A673 (cell line): ENCODE results near the gene CAMSAP1. TPM values are rescaled to one million over a fixed set of nuclear protein-coding genes. Genes with fewer than 3 reads are reported as not detected.
A peak's percentile ranks its signal among the peaks of the same experiment; 100 is the strongest.

Source experiments
- BruUV-seq: library from RNA; stranded (reverse); fragments of 400-500 nt; replicated peaks from 2 replicates; lab custom pipeline; 2021; lab: Mats Ljungman, UMichigan
- CTCF ChIA-PET: fragments of 300-600 bp; sonication (Branson Sonifier 250); formaldehyde crosslinking; loops from one replicate; lab custom pipeline; 2022; ENCODE audit warnings: antibody characterized with exemption; lab: Charles Lee
- POLR2A ChIA-PET: fragments of 300-600 bp; sonication (Branson Sonifier 250); formaldehyde crosslinking; loops from one replicate; lab custom pipeline; 2022; ENCODE audit warnings: antibody characterized with exemption; ENCODE audit not compliant: low non-redundant PET; lab: Charles Lee
- DNase-seq: peaks from one replicate; pipeline ENCODE4 v3.0.0-alpha.2; 2015; ENCODE audit warnings: low spot score
- H3K27ac ChIP-seq: fragments of 200-600 bp; sonication (generic); 2 replicates; pipeline ENCODE4 v1.5.1; 2016; ENCODE audit warnings: mixed run types, low read depth, mild to moderate bottlenecking, mixed read lengths, antibody characterized with exemption, low read length; ENCODE audit not compliant: poor library complexity, severe bottlenecking
- H3K27me3 ChIP-seq: fragments of 200-600 bp; sonication (generic); replicated peaks from 2 replicates; pipeline ENCODE4 v1.6.1; 2017; ENCODE audit warnings: mixed run types, low read depth, mild to moderate bottlenecking, mixed read lengths, antibody characterized with exemption, low read length; ENCODE audit not compliant: insufficient read depth, poor library complexity
- H3K36me3 ChIP-seq: fragments of 200-600 bp; sonication (generic); 2 replicates; pipeline ENCODE4 v1.6.1; 2016; ENCODE audit warnings: mixed run types, mild to moderate bottlenecking, mixed read lengths, antibody characterized with exemption, low read length; ENCODE audit not compliant: insufficient read depth, poor library complexity, severe bottlenecking
- H3K4me1 ChIP-seq: fragments of 200-600 bp; sonication (generic); 2 replicates; pipeline ENCODE4 v1.6.1; 2017; ENCODE audit warnings: mixed run types, mild to moderate bottlenecking, mixed read lengths, antibody characterized with exemption, low read length; ENCODE audit not compliant: insufficient read depth, poor library complexity, severe bottlenecking
- H3K4me3 ChIP-seq: fragments of 200-600 bp; sonication (generic); 2 replicates; pipeline ENCODE4 v1.5.1; 2016; ENCODE audit warnings: low read depth, mixed run types, mild to moderate bottlenecking, mixed read lengths, low read length; ENCODE audit not compliant: poor library complexity, severe bottlenecking
- H3K9me3 ChIP-seq: fragments of 200-600 bp; sonication (generic); 2 replicates; pipeline ENCODE4 v1.6.1; 2016; ENCODE audit warnings: mixed run types, low read depth, mild to moderate bottlenecking, mixed read lengths, antibody characterized with exemption, low read length; ENCODE audit not compliant: poor library complexity, severe bottlenecking
- EZH2 ChIP-seq: fragments of 200-600 bp; sonication (generic); IDR thresholded peaks from 2 replicates; pipeline ENCODE4 v1.6.1; 2017; ENCODE audit warnings: borderline replicate concordance, low read depth, mild to moderate bottlenecking, mixed read lengths, antibody characterized with exemption, low read length; ENCODE audit not compliant: poor library complexity, severe bottlenecking
- intact Hi-C: fragments of 100-400 bp; cut with micrococcal nuclease; formaldehyde crosslinking; loops from one replicate; pipeline ENCODE4 v1.10.0; 2022; ENCODE audit not compliant: unreplicated experiment
- total RNA-seq: library from RNA; stranded (reverse); gene quantifications from 2 replicates; pipeline ENCODE4 v1.2.3, GENCODE V29; 2021
- TF ChIP-seq, protein P1 (sequence below): fragments of 300-800, 200-600 bp; sonication (generic); conservative IDR thresholded peaks from 2 replicates; pipeline ENCODE4 v1.5.1; 2017; ENCODE audit warnings: low read depth, mild to moderate bottlenecking, antibody characterized with exemption, low read length, moderate library complexity, mixed read lengths

Gene CAMSAP1
- total RNA-seq, 1 experiment from 2014 or later: 52.3 TPM

DNA sequence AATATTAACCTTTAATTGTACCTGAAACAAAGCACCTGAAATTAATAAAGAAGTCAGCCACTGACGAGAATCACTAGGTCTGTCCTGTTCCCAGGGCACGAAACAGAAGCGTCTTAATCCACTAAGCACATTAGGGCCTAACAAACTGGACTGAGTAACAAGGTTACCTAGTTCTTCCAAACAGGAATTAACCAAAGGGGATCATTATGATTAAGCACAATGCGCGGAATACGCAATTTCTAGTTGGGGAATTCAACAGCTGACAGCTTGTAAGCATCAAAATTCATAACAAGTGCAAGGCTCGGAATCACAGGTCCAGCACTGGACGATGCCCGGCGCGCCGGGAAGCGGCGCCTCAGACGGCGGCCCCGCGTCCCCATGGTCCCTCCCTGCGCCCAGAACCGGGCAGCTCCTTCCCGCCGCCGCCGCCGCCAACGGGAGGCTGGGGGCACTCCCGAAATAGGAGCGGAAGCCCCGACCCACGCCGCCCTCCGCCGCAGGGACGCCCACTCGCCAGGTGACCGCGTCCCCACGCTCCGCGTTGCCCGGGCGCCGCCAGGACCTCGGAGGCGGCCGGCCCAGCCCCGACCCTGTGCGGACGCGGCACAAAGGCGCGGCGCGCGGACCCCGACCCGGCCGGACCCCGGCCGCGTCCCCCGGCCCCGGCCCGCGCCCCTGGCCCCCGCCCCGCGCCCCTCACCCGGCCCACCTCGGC lies 898 bp downstream of the CAMSAP1 start:
- Histone ChIP-seq H3K27ac (peak overlapping the region; percentile 64), H3K36me3 (peaks cover 16% of the 10 kb centered on the region), H3K9me3 (peaks cover 4% of the 10 kb centered on the region), H3K4me3 (peak overlapping the region; percentile 67), H3K4me1 (peaks cover 15% of the 10 kb centered on the region), H3K27me3 (no peaks in the 10 kb centered on the region)
- intact Hi-C loops: no loop called here
- no peak for TF ChIP-seq EZH2
- TF ChIP-seq, protein P1, sequence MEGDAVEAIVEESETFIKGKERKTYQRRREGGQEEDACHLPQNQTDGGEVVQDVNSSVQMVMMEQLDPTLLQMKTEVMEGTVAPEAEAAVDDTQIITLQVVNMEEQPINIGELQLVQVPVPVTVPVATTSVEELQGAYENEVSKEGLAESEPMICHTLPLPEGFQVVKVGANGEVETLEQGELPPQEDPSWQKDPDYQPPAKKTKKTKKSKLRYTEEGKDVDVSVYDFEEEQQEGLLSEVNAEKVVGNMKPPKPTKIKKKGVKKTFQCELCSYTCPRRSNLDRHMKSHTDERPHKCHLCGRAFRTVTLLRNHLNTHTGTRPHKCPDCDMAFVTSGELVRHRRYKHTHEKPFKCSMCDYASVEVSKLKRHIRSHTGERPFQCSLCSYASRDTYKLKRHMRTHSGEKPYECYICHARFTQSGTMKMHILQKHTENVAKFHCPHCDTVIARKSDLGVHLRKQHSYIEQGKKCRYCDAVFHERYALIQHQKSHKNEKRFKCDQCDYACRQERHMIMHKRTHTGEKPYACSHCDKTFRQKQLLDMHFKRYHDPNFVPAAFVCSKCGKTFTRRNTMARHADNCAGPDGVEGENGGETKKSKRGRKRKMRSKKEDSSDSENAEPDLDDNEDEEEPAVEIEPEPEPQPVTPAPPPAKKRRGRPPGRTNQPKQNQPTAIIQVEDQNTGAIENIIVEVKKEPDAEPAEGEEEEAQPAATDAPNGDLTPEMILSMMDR: no peak
- DNase-seq: peak; percentile 43
- POLR2A ChIA-PET: no interaction called here
- no TSS peak for BruUV-seq
- CTCF ChIA-PET: interaction anchor here (1.0 kb wide), 1 partner anchor 62 kb away, joined by 3 read pairs; no protein-coding TSS in a partner anchor

DNA sequence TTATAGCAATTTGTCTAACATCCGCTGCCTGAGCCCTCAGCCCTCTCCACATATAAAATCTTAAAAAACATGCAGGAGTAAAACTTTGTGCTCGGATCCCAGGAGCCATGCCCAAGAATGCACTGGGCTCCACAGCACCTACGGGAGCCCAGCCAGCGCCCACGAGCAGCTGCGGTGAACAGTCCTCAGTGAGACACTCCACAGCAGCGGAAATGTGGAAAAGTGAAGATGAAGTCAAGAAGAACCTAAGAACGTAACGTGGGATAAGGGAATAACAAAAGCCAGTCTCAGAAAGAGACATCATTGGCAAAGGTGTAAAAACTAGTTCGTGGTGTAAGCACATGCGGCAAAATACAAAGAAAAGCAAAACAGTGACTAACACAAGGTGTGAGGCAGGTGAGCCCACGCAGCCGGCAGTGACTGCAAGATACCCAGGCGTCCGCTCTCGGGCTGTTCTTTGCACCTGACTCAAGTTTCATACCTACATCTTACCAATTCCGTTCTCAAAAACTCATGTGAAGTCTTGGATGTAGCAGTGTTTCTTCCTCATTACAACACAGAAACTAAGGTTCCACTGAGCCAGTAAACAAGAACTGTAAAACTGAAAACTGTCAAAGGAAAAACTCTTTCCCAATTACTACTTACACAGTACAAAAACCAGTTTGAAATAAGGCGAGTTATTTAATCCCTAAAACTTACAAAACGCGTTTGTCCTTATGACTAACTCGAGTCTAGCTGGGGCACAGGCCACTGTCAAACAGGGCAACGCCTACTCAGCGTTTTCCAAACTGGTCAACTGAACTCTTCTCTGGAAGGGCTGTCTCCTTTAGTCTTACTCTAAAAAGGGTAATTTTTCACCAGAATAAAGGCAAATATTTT lies 1.7 kb downstream of the CAMSAP1 start:
- H3K36me3 ChIP-seq: peaks cover 11% of the 10 kb centered on the region
- intact Hi-C loops: no loop called here
- TSS peak; percentile 28 for BruUV-seq
- TF ChIP-seq, protein P1: no peak
- TF ChIP-seq EZH2: no peak
- H3K27ac ChIP-seq: peak overlapping the region; percentile 64
- H3K4me3 ChIP-seq: peak overlapping the region; percentile 67
- H3K9me3 ChIP-seq: no peaks in the 10 kb centered on the region
- no peaks in the 10 kb centered on the region for H3K27me3 ChIP-seq
- no peak for DNase-seq
- POLR2A ChIA-PET: no interaction called here
- H3K4me1 ChIP-seq: peaks cover 15% of the 10 kb centered on the region
- CTCF ChIA-PET: interaction anchor here (1.0 kb wide), 1 partner anchor 62 kb away, joined by 3 read pairs; no protein-coding TSS in a partner anchor

GRCh38 chr9:135903786-135904520 lies 3.4 kb downstream of the CAMSAP1 start:
- intact Hi-C loops: no loop called here
- Histone ChIP-seq H3K9me3 (peaks cover 3% of the 10 kb centered on the region), H3K4me1 (peaks cover 14% of the 10 kb centered on the region), H3K4me3 (no peak overlapping the region), H3K27ac (no peak overlapping the region), H3K36me3 (no peaks in the 10 kb centered on the region), H3K27me3 (no peaks in the 10 kb centered on the region)
- no TSS peak for BruUV-seq
- no peak for DNase-seq
- no peak for TF ChIP-seq EZH2
- TF ChIP-seq, protein P1: no peak
- POLR2A ChIA-PET: no interaction called here
- CTCF ChIA-PET: no interaction called here
